Hippocampal formation (tissue), 2 donors: Measurements from ENCODE around the gene DTX2.
"Not testable (repeated sequence)": the region's sequence is repeated elsewhere in the genome, so short reads cannot be mapped to it uniquely, and the experiment has no call there.

Experiments
- DNase-seq, 2 donors: peaks; one replicate each; lab custom pipeline; 2025; lab: John Stamatoyannopoulos, UW

Gene DTX2

DNA sequence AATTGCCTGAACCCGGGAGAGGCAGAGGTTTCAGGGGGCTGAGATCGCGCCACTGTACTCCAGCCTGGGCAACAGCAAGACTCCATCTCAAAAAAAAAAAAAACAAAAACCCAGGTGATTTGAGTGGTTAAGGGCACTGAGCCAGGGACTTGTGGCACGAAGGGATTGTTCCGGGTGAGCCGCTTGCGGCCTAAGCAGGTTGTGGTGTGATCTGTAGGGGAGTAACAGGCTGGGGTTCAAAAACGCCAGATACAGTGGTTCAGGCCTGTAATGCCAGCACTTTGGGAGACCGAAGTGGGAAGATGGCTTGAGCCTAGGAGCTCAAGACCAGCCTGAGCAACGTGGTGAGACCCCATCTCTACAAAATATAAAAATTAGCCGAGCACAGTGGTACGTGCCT is 17.7 kb upstream of the DTX2 start:
- not testable (repeated sequence) for DNase-seq

GRCh38 chr7:76445577-76446008 is 15.9 kb upstream of the DTX2 start:
- DNase-seq, result not testable (repeated sequence)

DNA sequence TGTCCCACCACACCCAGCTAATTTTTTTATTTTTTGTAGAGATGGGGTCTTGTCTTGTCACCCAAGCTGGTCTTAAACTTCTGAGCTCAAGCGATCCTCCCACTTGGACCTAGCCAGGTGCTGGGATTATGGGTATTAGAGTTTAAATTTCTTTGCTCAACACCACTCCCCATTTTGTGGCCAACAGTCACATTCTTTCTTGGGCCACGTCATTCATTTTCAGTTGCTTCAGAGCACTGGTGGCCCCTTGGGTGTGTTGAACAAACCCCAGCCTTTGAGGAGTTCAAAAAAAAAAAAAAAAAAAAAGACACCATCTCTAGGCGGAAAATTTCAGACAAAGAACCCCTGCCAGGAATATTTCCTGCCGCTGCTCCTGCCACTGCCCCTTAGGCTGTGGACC is 4.5 kb upstream of the DTX2 start:
- not testable (repeated sequence) for DNase-seq

DNA sequence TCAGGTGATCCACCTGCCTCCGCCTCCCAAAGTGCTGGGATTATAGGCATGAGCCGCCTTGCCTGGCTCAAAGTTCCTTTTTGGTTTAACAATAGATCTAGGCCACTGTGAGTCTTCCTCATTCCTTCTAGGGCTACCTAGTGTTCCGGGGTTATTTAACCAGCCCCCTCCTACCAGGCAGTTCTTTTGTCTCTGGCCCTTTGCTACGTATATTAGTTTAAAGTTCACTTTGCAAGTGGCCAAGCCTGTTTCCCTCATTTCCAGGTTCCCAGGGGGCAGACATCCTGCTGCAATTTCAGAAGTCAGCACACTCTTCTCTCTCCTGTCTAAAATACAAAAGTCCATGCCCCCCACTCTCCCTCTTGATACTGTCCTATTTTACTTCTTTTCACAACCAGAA is 3.0 kb upstream of the DTX2 start:
- DNase-seq, result not testable (repeated sequence)

- DNase-seq, result not testable (repeated sequence)
Measured at GRCh38 chr7:76460767-76461166, 742 bp upstream of the DTX2 start.

- DNase-seq, result not testable (repeated sequence)
Measured at GRCh38 chr7:76462271-76462882, 868 bp downstream of the DTX2 start.

DNA sequence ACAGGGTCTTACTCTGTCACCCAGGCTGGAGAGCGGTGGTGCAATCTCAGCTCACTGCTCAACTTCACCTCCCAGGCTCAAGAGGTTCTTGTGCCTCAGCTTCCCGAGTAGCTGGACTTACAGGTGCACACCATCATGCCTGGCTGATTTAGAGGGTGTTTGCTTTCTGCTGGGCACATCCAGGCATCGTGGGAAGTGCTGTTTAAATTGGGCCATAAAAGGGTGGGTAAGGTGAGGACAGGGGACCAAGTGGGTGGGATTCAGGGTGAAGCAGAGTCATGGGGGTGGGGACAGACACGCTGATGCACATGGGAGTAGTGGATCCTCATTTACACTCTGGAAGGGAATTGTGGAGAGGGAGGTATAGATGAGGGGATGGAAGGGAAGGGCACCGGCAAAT is 3.5 kb downstream of the DTX2 start:
- DNase-seq, result not testable (repeated sequence)

GRCh38 chr7:76465950-76466349 is 4.4 kb downstream of the DTX2 start:
- DNase-seq, result not testable (repeated sequence)

DNA sequence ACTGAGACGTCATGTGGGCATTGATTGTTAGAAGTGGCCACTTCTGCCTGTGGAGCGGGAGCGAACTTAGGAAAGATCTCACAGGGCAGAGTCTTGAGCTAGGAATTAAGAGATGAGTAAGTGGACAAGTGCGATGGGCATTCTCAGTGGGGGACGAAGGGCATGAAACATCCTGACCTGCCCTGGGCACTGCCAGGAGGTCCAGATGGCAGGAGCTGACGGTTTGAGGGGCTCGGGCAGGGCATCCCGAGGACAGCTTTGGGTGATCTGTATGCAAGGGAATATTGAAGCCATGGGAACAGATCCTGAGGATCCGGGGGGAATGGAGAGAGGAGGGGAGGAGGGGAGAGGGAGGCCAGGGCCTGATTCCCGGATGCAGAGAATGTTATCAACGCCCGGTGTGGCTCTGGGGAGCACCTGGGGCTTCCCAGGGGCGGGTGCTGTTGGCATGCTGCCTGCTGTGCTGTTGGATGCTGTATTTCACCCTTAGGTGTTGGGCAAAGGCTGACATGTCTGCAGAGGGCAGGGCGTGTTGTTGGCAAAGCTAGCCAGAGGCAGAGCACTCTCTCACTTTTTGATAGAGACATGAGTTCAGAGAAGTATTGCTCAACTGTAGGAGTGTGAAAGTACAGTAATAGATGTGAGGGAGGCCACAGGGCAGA is 6.4 kb downstream of the DTX2 start:
- not testable (repeated sequence) for DNase-seq

- not testable (repeated sequence) for DNase-seq
Measured at GRCh38 chr7:76471556-76472221, 10.2 kb downstream of the DTX2 start.

DNA sequence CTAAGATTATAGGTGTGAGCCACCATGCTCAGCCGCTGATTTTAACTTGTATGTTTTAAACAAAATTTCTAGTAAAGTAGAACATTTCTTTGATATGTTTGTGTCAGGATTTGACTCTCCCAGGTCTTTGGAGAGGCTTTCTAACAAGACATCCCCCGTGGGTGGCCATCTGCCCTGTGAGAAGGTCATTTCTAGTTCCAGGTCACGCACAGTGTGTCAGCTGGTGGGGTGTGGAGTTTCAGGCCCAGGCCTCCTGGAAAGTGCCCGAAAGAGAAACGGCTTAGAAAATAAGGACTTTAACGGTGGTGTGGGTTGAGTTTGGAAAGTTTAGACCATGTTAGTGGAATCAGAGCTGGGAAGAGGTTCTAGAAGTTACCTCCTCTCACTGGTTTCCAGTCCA is 11.6 kb downstream of the DTX2 start:
- not testable (repeated sequence) for DNase-seq

DNA sequence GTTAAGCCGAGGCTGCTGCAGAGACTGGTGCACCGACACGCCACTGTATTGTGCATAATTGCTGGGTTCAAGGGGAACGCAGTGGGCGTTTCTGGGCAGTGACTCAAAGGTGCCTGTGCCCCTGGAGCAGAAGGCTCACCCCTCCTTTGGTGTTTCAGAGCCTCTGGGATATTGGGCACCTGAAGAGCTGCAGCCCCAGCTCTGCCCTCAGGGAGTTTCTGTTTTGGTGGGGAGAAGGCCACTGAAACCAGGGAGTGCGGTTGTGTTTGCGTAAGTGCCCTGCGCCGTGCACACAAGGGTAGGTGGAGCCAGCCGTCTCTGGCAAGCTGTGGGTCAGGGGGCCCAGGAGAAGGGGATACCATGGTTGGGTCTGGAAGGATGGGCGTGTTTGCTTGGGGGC is 14.8 kb downstream of the DTX2 start:
- DNase-seq, result not testable (repeated sequence)

DNA sequence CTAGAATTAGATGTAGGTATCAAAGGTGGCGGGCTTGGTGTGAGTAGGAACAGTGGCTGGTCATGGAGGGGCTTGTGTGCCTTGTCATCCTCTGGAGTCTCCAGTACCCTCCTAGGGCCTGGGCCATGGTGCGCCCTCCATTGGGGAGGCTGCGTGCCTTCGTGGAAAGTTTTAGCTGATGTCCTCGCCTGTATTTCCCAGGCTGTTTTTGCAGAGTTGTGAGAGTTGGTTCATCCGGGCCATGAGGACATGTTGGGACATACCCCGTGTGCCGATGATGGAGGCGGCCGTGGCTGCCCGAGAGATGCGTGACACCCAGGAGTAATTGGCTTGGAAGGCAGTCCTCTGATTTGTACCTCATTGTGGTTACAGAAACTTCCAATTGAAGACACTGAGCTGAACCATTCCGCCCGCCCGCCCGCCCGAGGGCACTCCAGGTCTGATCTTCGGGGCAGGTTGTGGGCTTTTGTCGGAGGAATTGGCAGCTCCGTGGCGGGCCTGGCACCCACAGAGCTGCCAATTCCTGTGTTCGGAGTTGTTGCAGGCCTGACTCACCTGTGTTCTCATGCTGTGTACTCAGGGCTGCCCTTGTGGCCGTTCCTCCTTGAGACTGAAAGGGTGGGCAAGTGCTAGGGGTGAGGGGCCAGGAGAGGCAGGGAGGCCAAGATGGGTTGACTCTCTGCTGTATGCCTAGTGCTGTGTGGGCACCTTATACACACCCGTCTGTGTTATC is 15.4 kb downstream of the DTX2 start:
- not testable (repeated sequence) for DNase-seq

DNA sequence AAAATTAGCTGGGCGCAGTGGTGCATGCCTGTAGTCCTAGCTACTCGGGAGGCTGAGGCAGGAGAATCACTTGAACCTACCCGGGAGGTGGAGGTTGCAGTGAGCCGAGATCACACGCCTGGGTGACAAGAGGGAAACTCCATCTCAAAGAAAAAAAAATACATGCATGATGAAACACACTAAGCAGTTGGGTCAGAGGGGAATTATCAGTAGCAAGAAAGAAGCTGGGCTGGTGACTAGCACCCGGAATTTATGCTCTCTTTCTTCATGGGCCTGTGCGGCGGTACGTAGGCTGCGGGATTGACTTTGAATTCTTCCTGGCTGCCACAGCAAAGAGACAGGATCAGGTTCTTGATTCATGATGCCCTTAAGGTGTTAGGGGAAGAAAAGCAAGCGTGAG is 18.1 kb downstream of the DTX2 start:
- DNase-seq, result not testable (repeated sequence)

DNA sequence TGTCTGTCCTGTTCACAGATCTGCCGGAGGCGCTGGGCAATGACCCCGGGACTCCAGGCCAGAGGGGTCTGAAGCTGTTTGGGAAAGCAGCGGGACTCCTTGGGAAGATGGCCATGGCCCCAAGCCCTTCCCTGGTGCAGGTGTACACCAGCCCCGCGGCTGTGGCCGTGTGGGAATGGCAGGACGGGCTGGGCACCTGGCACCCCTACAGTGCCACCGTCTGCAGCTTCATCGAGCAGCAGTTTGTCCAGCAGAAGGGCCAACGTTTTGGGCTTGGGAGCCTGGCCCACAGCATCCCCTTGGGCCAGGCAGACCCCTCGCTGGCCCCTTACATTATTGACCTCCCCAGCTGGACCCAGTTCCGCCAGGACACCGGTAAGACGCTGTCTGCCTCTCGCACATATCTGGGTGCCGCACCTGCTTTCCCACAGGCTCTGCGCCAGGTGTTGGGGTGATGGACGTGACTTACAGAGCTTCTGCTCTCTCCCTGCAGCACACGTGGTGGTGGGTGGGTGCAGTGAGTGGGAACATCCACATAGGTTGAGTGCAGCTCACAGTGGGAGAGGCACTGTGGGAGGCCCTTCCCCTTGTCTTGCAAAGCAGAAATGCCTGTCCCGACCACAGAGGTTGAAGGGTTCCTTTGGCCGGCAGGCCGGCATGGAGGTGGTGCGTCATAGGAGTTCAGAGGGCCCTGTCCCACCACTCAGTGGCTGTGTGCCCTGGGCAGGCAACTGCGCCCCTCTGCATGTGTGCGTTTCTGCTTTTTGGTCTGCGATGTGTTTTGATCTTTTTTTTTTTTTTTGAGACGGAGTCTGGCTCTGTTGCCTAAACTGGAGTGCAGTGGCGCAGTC is 19.1 kb downstream of the DTX2 start:
- DNase-seq, result not testable (repeated sequence)

DNA sequence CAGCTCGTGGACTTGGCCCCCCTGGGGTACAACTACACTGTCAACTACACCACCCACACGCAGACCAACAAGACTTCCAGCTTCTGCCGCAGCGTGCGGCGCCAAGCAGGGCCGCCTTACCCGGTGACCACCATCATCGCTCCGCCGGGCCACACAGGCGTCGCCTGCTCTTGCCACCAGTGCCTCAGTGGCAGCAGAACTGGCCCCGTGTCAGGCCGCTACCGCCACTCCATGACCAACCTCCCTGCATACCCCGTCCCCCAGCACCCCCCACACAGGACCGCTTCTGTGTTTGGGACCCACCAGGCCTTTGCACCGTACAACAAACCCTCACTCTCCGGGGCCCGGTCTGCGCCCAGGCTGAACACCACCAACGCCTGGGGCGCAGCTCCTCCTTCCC is 21.2 kb downstream of the DTX2 start:
- not testable (repeated sequence) for DNase-seq

DNA sequence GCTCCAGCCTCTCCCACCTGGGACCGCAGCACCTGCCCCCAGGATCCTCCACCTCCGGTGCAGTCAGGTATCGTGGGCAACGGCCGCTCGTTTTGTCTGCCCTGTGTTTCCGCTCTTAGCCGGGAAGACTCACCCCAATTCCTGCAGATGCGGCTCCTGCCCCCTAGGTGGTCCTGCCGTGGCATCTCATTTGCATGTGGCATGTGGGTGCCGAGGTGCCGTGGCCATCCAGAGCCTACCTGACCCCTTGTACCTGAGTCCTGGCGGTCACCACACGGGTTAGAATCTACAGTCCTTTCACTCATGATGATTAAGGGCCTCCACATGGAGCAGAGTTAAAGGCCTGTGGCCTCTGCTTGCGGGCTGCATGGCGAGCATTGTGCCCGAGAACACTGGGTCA is 21.6 kb downstream of the DTX2 start:
- DNase-seq, result not testable (repeated sequence)

GRCh38 chr7:76484456-76484855 is 22.9 kb downstream of the DTX2 start:
- not testable (repeated sequence) for DNase-seq

DNA sequence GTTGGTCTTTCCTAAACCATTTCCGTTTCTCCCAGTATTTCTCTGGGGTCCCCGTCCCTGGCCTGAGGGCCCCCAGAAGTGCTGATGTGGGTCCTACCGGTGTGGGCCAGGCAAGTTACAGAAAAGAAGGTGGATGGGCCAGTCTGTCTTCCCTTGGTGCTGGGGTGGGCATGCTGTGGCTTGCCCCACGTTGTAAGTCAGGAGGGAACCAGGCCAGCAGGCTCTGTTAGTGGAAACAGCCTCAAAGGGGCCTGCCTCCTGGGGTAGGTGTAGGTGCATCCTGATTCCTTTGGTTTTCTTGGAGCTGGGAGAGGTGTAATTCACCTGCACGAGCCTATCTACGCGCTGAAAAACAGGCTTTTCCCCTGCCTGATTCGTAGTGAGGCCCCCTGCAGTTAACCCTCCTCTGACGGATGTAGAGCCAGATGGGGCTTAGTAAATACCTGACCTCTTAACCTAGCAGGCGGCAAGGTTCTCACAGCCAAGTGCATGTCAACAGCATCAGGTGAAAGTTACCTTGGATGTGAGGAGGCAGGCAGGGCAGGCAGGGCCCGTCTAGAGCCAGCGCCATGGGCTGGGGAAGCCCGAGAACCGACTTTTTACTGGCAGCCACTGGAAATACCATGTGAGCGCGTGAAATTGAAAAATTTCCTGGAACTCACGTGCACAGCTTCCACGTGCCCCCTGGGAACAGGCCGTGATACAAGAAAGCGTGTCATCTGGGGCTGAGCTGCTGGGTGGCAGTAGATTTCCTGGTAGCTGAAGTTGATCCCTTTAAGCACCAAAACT is 24.5 kb downstream of the DTX2 start:
- DNase-seq, result not testable (repeated sequence)

DNA sequence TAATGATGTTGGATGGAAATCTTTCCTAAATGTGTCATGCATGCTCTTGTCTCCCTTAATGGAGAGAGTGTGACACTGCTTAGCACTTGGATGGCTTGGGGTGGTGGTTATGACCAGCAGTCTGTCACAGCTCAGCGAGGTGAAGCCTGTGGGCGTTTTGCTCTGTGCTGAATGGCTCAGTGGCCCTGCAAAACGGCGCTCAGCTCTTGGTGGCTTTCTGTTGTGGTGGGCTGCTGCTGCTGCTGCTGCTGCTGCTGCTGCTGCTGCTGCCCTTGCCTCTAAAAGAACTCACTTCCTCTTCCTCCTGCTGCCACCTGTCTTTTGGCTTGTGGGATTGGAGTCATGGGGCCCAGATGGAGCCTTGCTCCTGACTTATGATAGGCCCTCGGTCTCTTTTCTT is 25.1 kb downstream of the DTX2 start:
- DNase-seq, result not testable (repeated sequence)

DNA sequence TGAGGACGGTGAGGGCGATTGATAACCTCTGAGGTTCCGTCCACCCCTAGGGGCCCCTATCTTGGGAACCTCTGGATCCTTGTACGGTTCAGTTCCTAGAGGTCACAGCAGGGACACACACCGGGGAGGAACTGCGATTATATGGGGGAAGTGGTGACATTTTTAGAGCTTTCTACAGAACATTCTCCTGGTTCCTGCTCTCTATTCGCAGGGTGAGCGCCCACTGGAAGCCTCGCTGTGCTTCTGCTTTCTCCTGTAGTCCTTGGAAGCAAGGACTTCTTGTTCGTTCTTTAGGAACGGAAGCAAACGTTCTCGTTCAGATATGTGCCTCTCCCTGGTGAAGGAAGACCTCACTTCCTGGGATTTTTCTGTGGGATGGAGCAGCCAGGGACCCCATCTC is 26.5 kb downstream of the DTX2 start:
- not testable (repeated sequence) for DNase-seq
